ENCODE measurements around the gene ALOX12. TPM values are rescaled to one million over a fixed set of nuclear protein-coding genes. Genes with fewer than 3 reads are reported as not detected.

The ALOX12 gene
- total RNA-seq, 2 experiments from 2014 or later, result not detected

GRCh38 chr17:7011942-7012254 lies 16.0 kb downstream of the ALOX12 start:
- POLR2A ChIA-PET, result interaction anchor here (0.6 to 0.7 kb wide), 2 partner anchors 24 to 658 kb away, joined by 3 to 4 read pairs; partner anchors contain the start of gene SLC16A13
- Histone ChIP-seq H4K20me1 (ENCODE audit: insufficient read depth, low read length) (no peaks in the 10 kb centered on the region), H3K4me3 (ENCODE audit: low read depth, low read length, poor library complexity, severe bottlenecking) (peak overlapping the region; percentile 82), H3K27ac (ENCODE audit: low read depth, low read length, poor library complexity, severe bottlenecking) (peak overlapping the region; percentile 90), H3K9me2 (ENCODE audit: insufficient read depth, low read length) (no peaks in the 10 kb centered on the region), H3K4me1 (ENCODE audit: insufficient read depth, low read length, poor library complexity, severe bottlenecking) (peaks cover 25% of the 10 kb centered on the region), H2AFZ (ENCODE audit: low read length) (peak overlapping the region; percentile 87), H3K9me3 (ENCODE audit: low read length) (no peaks in the 10 kb centered on the region), H3K36me3 (ENCODE audit: insufficient read depth, low read length) (peaks cover 20% of the 10 kb centered on the region), H3K79me2 (ENCODE audit: insufficient read depth, low read depth, low read length) (peaks cover 34% of the 10 kb centered on the region), H3K4me2 (ENCODE audit: low read length) (peak overlapping the region; percentile 99)
- CTCF ChIA-PET (ENCODE audit: unreplicated experiment), result no interaction called here
- BruUV-seq (replicated peaks), result TSS peak; percentile 90
- no peak for DNase-seq (ENCODE audit: low spot score)
- intact Hi-C loops (cut with micrococcal nuclease; ENCODE audit: unreplicated experiment), result loop anchor here (5.0 kb wide), 1 partner anchor 155 kb away; no protein-coding TSS in a partner anchor
- TF ChIP-seq CTCF (conservative IDR thresholded peaks at IDR 0.05; ENCODE audit: low read length) (no peak), EZH2phosphoT487 (IDR thresholded peaks at IDR 0.05; ENCODE audit: borderline replicate concordance, low read depth, low read length) (no peak)

GRCh38 chr17:7014261-7014994 lies 18.6 kb downstream of the ALOX12 start:
- Histone ChIP-seq H3K4me1 (ENCODE audit: insufficient read depth, low read length, poor library complexity, severe bottlenecking) (peaks cover 25% of the 10 kb centered on the region), H4K20me1 (ENCODE audit: insufficient read depth, low read length) (no peaks in the 10 kb centered on the region), H3K9me2 (ENCODE audit: insufficient read depth, low read length) (no peaks in the 10 kb centered on the region), H3K36me3 (ENCODE audit: insufficient read depth, low read length) (peaks cover 27% of the 10 kb centered on the region), H3K79me2 (ENCODE audit: insufficient read depth, low read depth, low read length) (peaks cover 34% of the 10 kb centered on the region), H3K9me3 (ENCODE audit: low read length) (no peaks in the 10 kb centered on the region), H3K4me3 (ENCODE audit: low read depth, low read length, poor library complexity, severe bottlenecking) (peak overlapping the region; percentile 82), H2AFZ (ENCODE audit: low read length) (no peak overlapping the region; the same call in 1 of the 2 replicates), H3K4me2 (ENCODE audit: low read length) (peak overlapping the region; percentile 99), H3K27ac (ENCODE audit: low read depth, low read length, poor library complexity, severe bottlenecking) (peak overlapping the region; percentile 90)
- BruUV-seq (replicated peaks), result no TSS peak
- DNase-seq (ENCODE audit: low spot score), result peak; percentile 98
- intact Hi-C loops (cut with micrococcal nuclease; ENCODE audit: unreplicated experiment), result loop anchor here (2.0 to 5.0 kb wide), 2 partner anchors 20 to 157 kb away; no protein-coding TSS in a partner anchor
- TF ChIP-seq EZH2phosphoT487 (IDR thresholded peaks at IDR 0.05; ENCODE audit: borderline replicate concordance, low read depth, low read length), result no peak
- TF ChIP-seq CTCF (conservative IDR thresholded peaks at IDR 0.05; ENCODE audit: low read length), result peak; percentile 62
- CTCF ChIA-PET (ENCODE audit: unreplicated experiment), result no interaction called here
- POLR2A ChIA-PET, result no interaction called here
